Activated CD8-positive, alpha-beta memory T cell treated with anti-CD3 and anti-CD28 coated beads for 36 hours (primary cell): ENCODE results near the gene ZDHHC24. TPM values are rescaled to one million over a fixed set of nuclear protein-coding genes. Genes with fewer than 3 reads are reported as not detected.

ENCODE experiments used
- CTCF ChIA-PET: fragments of 350-600 bp; sonication (Branson Sonifier 250); formaldehyde crosslinking; loops from one replicate; lab custom pipeline; 2021; ENCODE audit warnings: antibody characterized with exemption; lab: Charles Lee
- POLR2A ChIA-PET: fragments of 350-600 bp; sonication (Branson Sonifier 250); formaldehyde crosslinking; loops from one replicate; lab custom pipeline; 2021; ENCODE audit warnings: antibody characterized with exemption; lab: Charles Lee
- total RNA-seq, 2 experiments: library from RNA; stranded (reverse); gene quantifications; one replicate each; pipeline ENCODE4 v1.2.3, GENCODE V29; 2021

The ZDHHC24 gene
- total RNA-seq, 2 experiments from 2014 or later, result 14.4 to 15.3 TPM

- POLR2A ChIA-PET, result interaction anchor here (0.6 kb wide), 1 partner anchor 692 kb away, joined by 3 read pairs; no protein-coding TSS in a partner anchor
- CTCF ChIA-PET, result interaction anchor here (0.5 to 1.1 kb wide), 3 partner anchors 12 to 102 kb away, joined by 3 to 5 read pairs (median 3); no protein-coding TSS in a partner anchor
These were observed 13.1 kb downstream of the ZDHHC24 start for GRCh38 chr11:66532784-66533183.

- CTCF ChIA-PET, result interaction anchor here (0.9 kb wide), 1 partner anchor 15 kb away, joined by 4 read pairs; no protein-coding TSS in a partner anchor
- POLR2A ChIA-PET, result no interaction called here
These were observed 14.0 kb downstream of the ZDHHC24 start for GRCh38 chr11:66531841-66532240.

- POLR2A ChIA-PET, result no interaction called here
- CTCF ChIA-PET, result interaction anchor here (0.9 kb wide), 1 partner anchor 15 kb away, joined by 4 read pairs; no protein-coding TSS in a partner anchor
These were observed 14.7 kb downstream of the ZDHHC24 start for GRCh38 chr11:66530927-66531709.

GRCh38 chr11:66529655-66530054 is 16.2 kb downstream of the ZDHHC24 start:
- POLR2A ChIA-PET, result no interaction called here

GRCh38 chr11:66529069-66529468 is 16.8 kb downstream of the ZDHHC24 start:
- CTCF ChIA-PET, result no interaction called here
- POLR2A ChIA-PET, result no interaction called here

More at GRCh38 chr11:66529655-66530054, 16.2 kb downstream of the ZDHHC24 start:
- CTCF ChIA-PET, result no interaction called here

GRCh38 chr11:66524304-66525040 is 21.4 kb downstream of the ZDHHC24 start:
- POLR2A ChIA-PET, result no interaction called here
- CTCF ChIA-PET, result no interaction called here

- POLR2A ChIA-PET, result no interaction called here
- CTCF ChIA-PET, result no interaction called here
These were observed 22.2 kb downstream of the ZDHHC24 start for GRCh38 chr11:66523611-66524010.

- ChIA-PET POLR2A (interaction anchor here (1.2 kb wide), 1 partner anchor 35 kb away, joined by 3 read pairs; the partner anchor contains the start of genes ACTN3 and ZDHHC24), CTCF (interaction anchor here (1.0 to 1.7 kb wide), 3 partner anchors 36 to 291 kb away, joined by 3 to 7 read pairs (median 3); partner anchors contain the start of genes ACTN3 and RBM4B)
These were observed 34.9 kb downstream of the ZDHHC24 start for GRCh38 chr11:66510990-66511339.

GRCh38 chr11:66510271-66510989 is 35.4 kb downstream of the ZDHHC24 start, which contains the start of gene BBS1:
Gene BBS1 (plus strand): TSS chr11:66510635. CDS start chr11:66510660, 25 bp downstream.
- POLR2A ChIA-PET, result interaction anchor here (1.2 kb wide), 1 partner anchor 36 kb away, joined by 3 read pairs; the partner anchor contains the start of genes ACTN3 and ZDHHC24
- CTCF ChIA-PET, result interaction anchor here (0.7 to 2.1 kb wide), 4 partner anchors 32 to 324 kb away, joined by 3 to 7 read pairs (median 5); partner anchors contain the start of gene RBM4B

GRCh38 chr11:66509131-66509561 is 36.7 kb downstream of the ZDHHC24 start:
- CTCF ChIA-PET, result interaction anchor here (0.7 to 2.1 kb wide), 4 partner anchors 24 to 188 kb away, joined by 3 to 7 read pairs (median 6); partner anchors contain the start of gene RBM4B
- POLR2A ChIA-PET, result no interaction called here

- ChIA-PET CTCF (no interaction called here), POLR2A (no interaction called here)
These were observed 40.5 kb downstream of the ZDHHC24 start for GRCh38 chr11:66505276-66505816.

GRCh38 chr11:66498506-66498905 is 47.3 kb downstream of the ZDHHC24 start:
- ChIA-PET CTCF (no interaction called here), POLR2A (no interaction called here)

- POLR2A ChIA-PET, result interaction anchor here (0.7 kb wide), 1 partner anchor 418 kb away, joined by 6 read pairs; no protein-coding TSS in a partner anchor
- CTCF ChIA-PET, result no interaction called here
These were observed 48.6 kb downstream of the ZDHHC24 start for GRCh38 chr11:66497206-66497605.

- POLR2A ChIA-PET, result no interaction called here
- CTCF ChIA-PET, result no interaction called here
These were observed 50.4 kb downstream of the ZDHHC24 start for GRCh38 chr11:66495401-66495854.

GRCh38 chr11:66494935-66495334 is 50.9 kb downstream of the ZDHHC24 start:
- ChIA-PET POLR2A (no interaction called here), CTCF (no interaction called here)

GRCh38 chr11:66494458-66494857 is 51.4 kb downstream of the ZDHHC24 start:
- CTCF ChIA-PET, result no interaction called here
- POLR2A ChIA-PET, result interaction anchor here (0.5 kb wide), 1 partner anchor 177 kb away, joined by 7 read pairs; no protein-coding TSS in a partner anchor

- POLR2A ChIA-PET, result no interaction called here
- CTCF ChIA-PET, result no interaction called here
These were observed 52.7 kb downstream of the ZDHHC24 start for GRCh38 chr11:66493130-66493529.

- POLR2A ChIA-PET, result interaction anchor here (0.6 kb wide), 1 partner anchor 236 kb away, joined by 5 read pairs; no protein-coding TSS in a partner anchor
- CTCF ChIA-PET, result no interaction called here
These were observed 53.5 kb downstream of the ZDHHC24 start for GRCh38 chr11:66492161-66492865.
